Mesothelial cell of epicardium (in vitro differentiated cells): ENCODE data around the gene HOXB3. TPM values are rescaled to one million over a fixed set of nuclear protein-coding genes. Genes with fewer than 3 reads are reported as not detected.
A peak's percentile ranks its signal among the peaks of the same experiment; 100 is the strongest.

Experiments
- DNase-seq, 2 experiments: peaks; one replicate each; pipeline ENCODE4 v3.0.0; 2021; ENCODE audit warnings: low spot score in 2 of 2; ENCODE audit not compliant: unreplicated experiment in 2 of 2
- H3K27ac Mint-ChIP-seq: 2 replicates; pipeline ENCODE4 v1.8.0; 2021; ENCODE audit warnings: mixed read lengths
- H3K27me3 Mint-ChIP-seq: 2 replicates; pipeline ENCODE4 v1.8.0; 2021; ENCODE audit warnings: low read depth, mixed read lengths
- H3K36me3 Mint-ChIP-seq: 2 replicates; pipeline ENCODE4 v1.8.0; 2021; ENCODE audit warnings: mixed read lengths
- H3K4me1 Mint-ChIP-seq: 2 replicates; pipeline ENCODE4 v1.8.0; 2021; ENCODE audit warnings: mixed read lengths
- H3K4me3 Mint-ChIP-seq: 2 replicates; pipeline ENCODE4 v1.8.0; 2021; ENCODE audit warnings: mild to moderate bottlenecking, moderate library complexity, mixed read lengths
- H3K9me3 Mint-ChIP-seq: 2 replicates; pipeline ENCODE4 v1.8.0; 2021; ENCODE audit warnings: mixed read lengths
- CTCF ChIP-seq: fragments of 200-600 bp; sonication (generic); IDR thresholded peaks from one replicate; pipeline ENCODE4 v1.5.0; 2021; ENCODE audit warnings: antibody characterized with exemption; ENCODE audit not compliant: unreplicated experiment
- total RNA-seq: library from RNA; stranded (reverse); gene quantifications from 3 replicates; pipeline ENCODE4 v1.2.1, GENCODE V29; 2021

Gene HOXB3
- total RNA-seq, 1 donor from 2014 or later = 303 TPM

- TF ChIP-seq CTCF = no peak
- Mint-ChIP-seq H3K36me3 (peaks cover 33% of the 10 kb centered on the region), H3K27me3 (no peaks in the 10 kb centered on the region), H3K4me1 (peaks cover 53% of the 10 kb centered on the region), H3K27ac (peak overlapping the region; percentile 100), H3K4me3 (peak overlapping the region; percentile 90), H3K9me3 (no peaks in the 10 kb centered on the region)
- DNase-seq = no peak
These were observed 1.4 kb upstream of the HOXB3 start for GRCh38 chr17:48591255-48592056.

- H3K27ac Mint-ChIP-seq = peak overlapping the region; percentile 100
- H3K4me3 Mint-ChIP-seq = peak overlapping the region; percentile 90
- H3K27me3 Mint-ChIP-seq = no peaks in the 10 kb centered on the region
- H3K4me1 Mint-ChIP-seq = peaks cover 56% of the 10 kb centered on the region
- no peaks in the 10 kb centered on the region for H3K9me3 Mint-ChIP-seq
- no peak for TF ChIP-seq CTCF
- no peak for DNase-seq
- peaks cover 36% of the 10 kb centered on the region for H3K36me3 Mint-ChIP-seq
These were observed 643 bp upstream of the HOXB3 start for GRCh38 chr17:48590607-48591161.

- Mint-ChIP-seq H3K27me3 (no peaks in the 10 kb centered on the region), H3K4me1 (peaks cover 53% of the 10 kb centered on the region), H3K4me3 (peak overlapping the region; percentile 90), H3K36me3 (peaks cover 39% of the 10 kb centered on the region), H3K27ac (peak overlapping the region; percentile 100), H3K9me3 (no peaks in the 10 kb centered on the region)
- DNase-seq = no peak
- TF ChIP-seq CTCF = no peak
These were observed 796 bp downstream of the HOXB3 start for GRCh38 chr17:48589060-48589830.

GRCh38 chr17:48588528-48588927, 1.5 kb downstream of the HOXB3 start:
- H3K4me3 Mint-ChIP-seq = peak overlapping the region; percentile 90
- TF ChIP-seq CTCF = no peak
- H3K36me3 Mint-ChIP-seq = peaks cover 45% of the 10 kb centered on the region
- no peaks in the 10 kb centered on the region for H3K9me3 Mint-ChIP-seq
- H3K4me1 Mint-ChIP-seq = peaks cover 56% of the 10 kb centered on the region
- DNase-seq = no peak
- peak overlapping the region; percentile 100 for H3K27ac Mint-ChIP-seq
- no peaks in the 10 kb centered on the region for H3K27me3 Mint-ChIP-seq

- no peak for TF ChIP-seq CTCF
- peak overlapping the region; percentile 100 for H3K27ac Mint-ChIP-seq
- no peaks in the 10 kb centered on the region for H3K27me3 Mint-ChIP-seq
- peaks cover 61% of the 10 kb centered on the region for H3K4me1 Mint-ChIP-seq
- H3K36me3 Mint-ChIP-seq = peaks cover 48% of the 10 kb centered on the region
- no peaks in the 10 kb centered on the region for H3K9me3 Mint-ChIP-seq
- no peak for DNase-seq
- H3K4me3 Mint-ChIP-seq = peak overlapping the region; percentile 90
These were observed 2.0 kb downstream of the HOXB3 start for GRCh38 chr17:48588074-48588415.
